Fibroblast of the aortic adventitia (primary cell): ENCODE measurements around the gene SLC4A3. TPM values are rescaled to one million over a fixed set of nuclear protein-coding genes. Genes with fewer than 3 reads are reported as not detected.

ENCODE experiments used
- DNase-seq: peaks from one replicate; pipeline ENCODE4 v3.0.0-alpha.2; 2010; ENCODE audit warnings: low read depth
- H3K4me3 ChIP-seq: 2 replicates; pipeline ENCODE4 v1.5.1; 2011; ENCODE audit warnings: low read depth, mild to moderate bottlenecking, control low read depth, low read length, moderate library complexity
- total RNA-seq: library from RNA; depleted of rRNA; stranded (reverse); fragments of >200 nt; gene quantifications from 2 replicates; pipeline ENCODE4 v1.2.3, GENCODE V29; 2012; ENCODE audit warnings: low replicate concordance
- TF ChIP-seq, protein P1 (sequence below): IDR thresholded peaks from 2 replicates; pipeline ENCODE4 v1.5.1; 2011; ENCODE audit warnings: mild to moderate bottlenecking, low read length, control low read depth, inconsistent platforms; ENCODE audit not compliant: insufficient read depth

Gene SLC4A3
- total RNA-seq, 1 donor, result 2.5 TPM

DNA sequence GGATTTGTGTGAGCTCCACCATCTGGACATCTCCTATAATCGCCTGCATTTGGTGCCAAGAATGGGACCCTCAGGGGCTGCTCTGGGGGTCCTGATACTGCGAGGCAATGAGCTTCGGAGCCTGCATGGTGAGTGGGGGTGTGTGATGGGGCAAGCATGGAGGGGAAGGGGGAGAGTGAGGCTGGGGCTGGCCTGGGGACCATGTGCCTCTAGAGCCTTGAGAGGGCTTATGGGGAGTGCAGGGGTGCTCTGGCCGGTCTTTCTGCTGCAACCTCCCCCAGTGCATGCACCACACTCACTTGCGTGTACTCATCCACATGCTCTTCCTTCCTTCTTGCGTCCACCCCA lies 21.8 kb upstream of the SLC4A3 start:
- TF ChIP-seq, protein P1, sequence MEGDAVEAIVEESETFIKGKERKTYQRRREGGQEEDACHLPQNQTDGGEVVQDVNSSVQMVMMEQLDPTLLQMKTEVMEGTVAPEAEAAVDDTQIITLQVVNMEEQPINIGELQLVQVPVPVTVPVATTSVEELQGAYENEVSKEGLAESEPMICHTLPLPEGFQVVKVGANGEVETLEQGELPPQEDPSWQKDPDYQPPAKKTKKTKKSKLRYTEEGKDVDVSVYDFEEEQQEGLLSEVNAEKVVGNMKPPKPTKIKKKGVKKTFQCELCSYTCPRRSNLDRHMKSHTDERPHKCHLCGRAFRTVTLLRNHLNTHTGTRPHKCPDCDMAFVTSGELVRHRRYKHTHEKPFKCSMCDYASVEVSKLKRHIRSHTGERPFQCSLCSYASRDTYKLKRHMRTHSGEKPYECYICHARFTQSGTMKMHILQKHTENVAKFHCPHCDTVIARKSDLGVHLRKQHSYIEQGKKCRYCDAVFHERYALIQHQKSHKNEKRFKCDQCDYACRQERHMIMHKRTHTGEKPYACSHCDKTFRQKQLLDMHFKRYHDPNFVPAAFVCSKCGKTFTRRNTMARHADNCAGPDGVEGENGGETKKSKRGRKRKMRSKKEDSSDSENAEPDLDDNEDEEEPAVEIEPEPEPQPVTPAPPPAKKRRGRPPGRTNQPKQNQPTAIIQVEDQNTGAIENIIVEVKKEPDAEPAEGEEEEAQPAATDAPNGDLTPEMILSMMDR, result no peak
- H3K4me3 ChIP-seq, result no peak overlapping the region
- no peak for DNase-seq

DNA sequence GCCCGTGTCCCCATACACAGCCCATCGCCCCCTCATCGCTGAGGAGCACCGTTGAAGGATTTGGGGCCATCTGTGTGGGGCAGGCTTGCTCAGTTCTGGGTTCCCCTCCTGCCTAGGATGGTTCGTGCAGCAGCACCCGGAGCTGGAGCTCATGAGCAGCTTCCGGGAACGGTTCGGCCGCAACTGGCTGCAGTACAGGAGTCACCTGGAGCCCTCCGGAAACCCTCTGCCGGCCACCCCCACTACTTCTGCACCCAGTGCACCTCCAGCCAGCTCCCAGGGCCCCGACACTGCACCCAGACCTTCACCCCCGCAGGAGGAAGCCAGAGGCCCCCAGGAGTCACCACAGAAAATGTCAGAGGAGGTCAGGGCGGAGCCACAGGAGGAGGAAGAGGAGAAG lies 19.5 kb upstream of the SLC4A3 start:
- no peak for DNase-seq
- TF ChIP-seq, protein P1, result no peak
- H3K4me3 ChIP-seq, result no peak overlapping the region

DNA sequence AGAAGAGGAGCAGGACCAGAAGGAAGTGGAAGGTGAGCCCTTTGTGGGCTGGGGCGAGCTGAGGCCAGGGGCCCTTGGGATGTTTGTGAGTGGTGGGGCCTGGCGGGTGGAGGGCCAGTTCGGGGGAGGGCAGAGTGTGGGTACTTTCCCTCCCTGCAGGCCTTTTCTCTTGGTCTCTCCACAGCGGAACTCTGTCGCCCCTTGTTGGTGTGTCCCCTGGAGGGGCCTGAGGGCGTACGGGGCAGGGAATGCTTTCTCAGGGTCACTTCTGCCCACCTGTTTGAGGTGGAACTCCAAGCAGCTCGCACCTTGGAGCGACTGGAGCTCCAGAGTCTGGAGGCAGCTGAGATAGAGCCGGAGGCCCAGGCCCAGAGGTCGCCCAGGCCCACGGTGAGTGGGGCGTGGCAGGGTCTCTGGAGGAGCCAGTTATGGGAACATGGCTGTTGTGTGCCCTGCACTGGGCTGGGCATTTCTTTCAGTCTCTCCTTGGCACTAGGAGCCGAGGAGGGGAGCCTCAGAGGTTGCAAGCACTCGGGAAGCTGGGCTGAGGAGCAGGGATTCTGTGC lies 18.9 kb upstream of the SLC4A3 start:
- DNase-seq, result no peak
- H3K4me3 ChIP-seq, result no peak overlapping the region
- TF ChIP-seq, protein P1, result no peak

DNA sequence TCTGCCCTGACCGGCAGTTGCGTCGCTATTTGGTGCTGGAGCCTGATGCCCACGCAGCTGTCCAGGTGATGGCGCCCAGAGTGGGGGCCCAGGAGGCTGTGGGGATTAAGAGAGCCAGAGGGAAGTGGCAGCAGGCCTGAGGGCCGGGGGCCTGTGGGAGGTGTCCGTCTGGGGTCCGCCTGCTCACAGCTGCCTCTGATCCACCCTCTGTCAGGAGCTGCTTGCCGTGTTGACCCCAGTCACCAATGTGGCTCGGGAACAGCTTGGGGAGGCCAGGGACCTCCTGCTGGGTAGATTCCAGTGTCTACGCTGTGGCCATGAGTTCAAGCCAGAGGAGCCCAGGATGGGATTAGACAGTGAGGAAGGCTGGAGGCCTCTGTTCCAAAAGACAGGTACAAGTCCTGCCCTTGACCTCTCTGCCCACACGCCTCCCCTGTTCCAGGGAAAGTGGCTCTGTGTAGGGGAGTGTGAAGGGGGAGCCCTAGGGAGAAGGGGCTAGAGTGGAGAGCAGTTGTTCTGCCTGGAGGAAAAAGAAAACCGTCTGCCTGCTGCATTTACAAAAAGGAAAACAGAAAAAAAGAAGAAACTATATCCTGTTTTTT lies 18.2 kb upstream of the SLC4A3 start:
- H3K4me3 ChIP-seq, result no peak overlapping the region
- no peak for DNase-seq
- TF ChIP-seq, protein P1, result no peak

DNA sequence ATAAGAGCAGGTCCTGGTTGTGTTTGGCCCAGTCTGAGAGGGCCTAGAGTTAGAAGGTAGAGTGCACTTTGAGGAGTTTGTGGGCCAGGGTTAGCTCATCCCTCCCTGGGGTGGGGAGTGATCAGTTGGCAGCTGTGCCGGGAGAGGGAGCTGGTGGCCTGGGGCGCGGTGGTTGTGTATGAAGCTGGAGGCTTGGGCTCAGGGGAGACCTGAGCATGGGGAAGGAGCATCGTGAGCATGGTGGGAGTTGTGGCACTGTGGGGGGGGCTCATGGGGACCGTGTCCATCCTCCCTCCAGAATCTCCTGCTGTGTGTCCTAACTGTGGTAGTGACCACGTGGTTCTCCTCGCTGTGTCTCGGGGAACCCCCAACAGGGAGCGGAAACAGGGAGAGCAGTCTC lies 16.1 kb upstream of the SLC4A3 start:
- no peak for DNase-seq
- no peak overlapping the region for H3K4me3 ChIP-seq
- TF ChIP-seq, protein P1, result no peak

DNA sequence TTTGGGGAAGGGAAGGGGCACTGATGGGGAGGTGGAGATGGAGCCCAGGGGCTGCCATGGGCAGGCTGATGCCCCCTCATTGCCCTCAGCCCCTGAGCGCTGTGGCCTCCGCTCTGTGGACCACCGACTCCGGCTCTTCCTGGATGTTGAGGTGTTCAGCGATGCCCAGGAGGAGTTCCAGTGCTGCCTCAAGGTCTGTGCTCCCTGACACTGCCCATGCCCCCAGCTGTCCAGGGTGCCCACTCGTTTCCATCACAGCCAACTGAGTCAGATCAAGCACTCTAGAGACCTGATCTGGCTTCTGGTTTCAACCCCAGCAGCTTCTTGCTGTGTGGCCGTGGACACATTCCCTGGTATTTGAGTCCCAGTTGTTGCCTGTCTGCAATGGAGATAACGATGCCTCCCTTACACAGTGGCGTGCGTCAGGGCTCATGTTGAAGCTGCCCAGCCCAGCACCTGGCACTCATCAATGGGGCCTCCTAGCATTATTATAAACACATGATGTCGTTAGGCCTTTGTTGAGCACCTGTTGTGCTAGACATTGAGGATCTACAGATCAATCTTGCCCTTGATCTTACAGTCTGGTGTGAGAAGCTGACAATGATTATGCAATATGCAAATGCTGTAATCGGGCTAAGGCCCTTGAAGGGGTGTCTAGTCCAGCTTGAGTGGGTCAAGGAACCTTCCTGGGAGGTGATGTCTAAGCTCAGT lies 15.4 kb upstream of the SLC4A3 start:
- H3K4me3 ChIP-seq, result no peak overlapping the region
- TF ChIP-seq, protein P1, result no peak
- no peak for DNase-seq
